Measurements from ENCODE around the gene PHACTR3. TPM values are rescaled to one million over a fixed set of nuclear protein-coding genes. Genes with fewer than 3 reads are reported as not detected.

Gene PHACTR3
- total and polyA plus RNA-seq, 2 experiments from 2014 or later, result 0.45 to 0.61 TPM

GRCh38 chr20:59817846-59818615, 213.7 kb downstream of the PHACTR3 start:
- H3K4me3 ChIP-seq, result no peak overlapping the region
- no peaks in the 10 kb centered on the region for H4K20me1 ChIP-seq (replicated peaks; ENCODE audit: insufficient read depth)
- Mint-ChIP-seq H3K9me3 (no peaks in the 10 kb centered on the region), H3K36me3 (ENCODE audit: low read depth) (no peaks in the 10 kb centered on the region), H3K4me3 (no peak overlapping the region), H3K4me1 (peaks cover 11% of the 10 kb centered on the region), H3K27ac (no peak overlapping the region), H3K27me3 (ENCODE audit: insufficient read depth, low read depth, poor library complexity) (peaks cover 19% of the 10 kb centered on the region)
- no peaks in the 10 kb centered on the region for H3K27me3 ChIP-seq (ENCODE audit: insufficient read depth)
- no peak for DNase-seq (ENCODE audit: low spot score)
- H3K27ac ChIP-seq (ENCODE audit: low read depth), result no peak overlapping the region
- H3K36me3 ChIP-seq (ENCODE audit: insufficient read depth), result no peaks in the 10 kb centered on the region
- no peak for ATAC-seq
- TF ChIP-seq EZH2phosphoT487 (IDR thresholded peaks at IDR 0.05; ENCODE audit: unreplicated experiment), result no peak
- TF ChIP-seq ZNF462 (CRISPR knock-in tag; IDR thresholded peaks at IDR 0.05), result no peak
- no peak for TF ChIP-seq ZNF331 (CRISPR knock-in tag; IDR thresholded peaks at IDR 0.05; ENCODE audit: low read depth)
- no peak for TF ChIP-seq POLR2AphosphoS5 (IDR thresholded peaks at IDR 0.05; ENCODE audit: low read depth)
- TF ChIP-seq STAT1 (IDR thresholded peaks at IDR 0.05; ENCODE audit: unreplicated experiment), result no peak
- TF ChIP-seq CTCF (conservative IDR thresholded peaks at IDR 0.05; ENCODE audit: low read depth in 2 of 2), result no peak
- TF ChIP-seq EZH2 (IDR thresholded peaks at IDR 0.05; ENCODE audit: low read depth, unreplicated experiment), result no peak
- no peak for TF ChIP-seq ETS1 (IDR thresholded peaks at IDR 0.05)
- H3F3A ChIP-seq (replicated peaks; ENCODE audit: low read depth), result no peaks in the 10 kb centered on the region
- H2AFZ ChIP-seq, result no peak overlapping the region
- no peaks in the 10 kb centered on the region for H3K4me1 ChIP-seq (ENCODE audit: insufficient read depth)
- no peak overlapping the region for H3K4me2 ChIP-seq
- no peaks in the 10 kb centered on the region for H3K79me2 ChIP-seq (replicated peaks; ENCODE audit: insufficient read depth)
- no peaks in the 10 kb centered on the region; the same call in 1 of the 2 replicates for H3K9me2 ChIP-seq (ENCODE audit: insufficient read depth)
